Thyroid gland (tissue), 4 donors: ENCODE results near the gene ANXA9. TPM values are rescaled to one million over a fixed set of nuclear protein-coding genes. Genes with fewer than 3 reads are reported as not detected.

Experiments used
- DNase-seq, 2 donors: peaks; one replicate each; pipeline ENCODE4 v3.0.0-alpha.2; 2019
- H3K27ac ChIP-seq, 3 donors: fragments of 200-600 bp; sonication (generic); 1 replicate in 2 of 3; 2 replicates in 1 of 3; pipeline ENCODE4 v1.5.1; 2016 to 2019; ENCODE audit warnings: mild to moderate bottlenecking in 1 of 3, moderate library complexity in 1 of 3
- H3K27me3 ChIP-seq: fragments of 200-600 bp; sonication (generic); one replicate; pipeline ENCODE4 v1.5.1; 2019
- H3K36me3 ChIP-seq, 2 donors: fragments of 200-600 bp; sonication (generic); one replicate each; pipeline ENCODE4 v1.5.1; 2016 to 2019
- H3K4me1 ChIP-seq, 2 donors: fragments of 200-600 bp; sonication (generic); one replicate each; pipeline ENCODE4 v1.5.1; 2017 to 2019
- H3K4me3 ChIP-seq, 3 donors: fragments of 200-600 bp; sonication (generic); replicated peaks in 1 of 3; 1 replicate in 2 of 3; 2 replicates in 1 of 3; pipeline ENCODE4 v1.5.1; 2016; ENCODE audit warnings: mild to moderate bottlenecking in 1 of 3
- H3K9me3 ChIP-seq: fragments of 200-600 bp; sonication (generic); one replicate; pipeline ENCODE4 v1.5.1; 2017
- CTCF ChIP-seq, 6 experiments: fragments of 200-600 bp in 3 of 6; fragments of 450-650 bp in 3 of 6; sonication (generic) in 3 of 6; IDR thresholded peaks; one replicate each; pipeline ENCODE4 v1.5.1; 2016 to 2019; ENCODE audit warnings: antibody characterized with exemption in 6 of 6, mild to moderate bottlenecking in 2 of 6, inconsistent platforms in 1 of 6, moderate library complexity in 1 of 6
- POLR2A ChIP-seq, 2 donors: fragments of 450-650 bp; IDR thresholded peaks; one replicate each; pipeline ENCODE4 v1.6.1; 2017; ENCODE audit warnings: antibody characterized with exemption in 2 of 2, mild to moderate bottlenecking in 2 of 2, moderate library complexity in 1 of 2
- WGBS, 2 donors: methylation state at CpG; one replicate each; pipeline ENCODE4 v1.1.5; 2017; 5-methylcytosine and 5-hydroxymethylcytosine counted together
- intact Hi-C: fragments of 100-400 bp; cut with DNase I; formaldehyde crosslinking; loops from one replicate; pipeline ENCODE4 v1.15.1; 2023
- total RNA-seq, 4 donors: library from RNA; depleted of rRNA; stranded (reverse); fragments of >200 nt; gene quantifications; one replicate each; pipeline ENCODE4 v1.2.3, GENCODE V29; 2016

Gene ANXA9
- total RNA-seq, 4 donors from 2014 or later: 5.8 to 14.9 (median 10.0) TPM

GRCh38 chr1:150974580-150975478 is 7.3 kb upstream of the ANXA9 start, which contains the start of gene CERS2:
Gene CERS2 (minus strand): TSS chr1:150974835. CDS start chr1:150969090, 5,745 bp downstream.
- 24 to 25% methylated on average over 19 to 21 of the region's 106 CpGs for WGBS, 2 donors
- TF ChIP-seq CTCF (IDR thresholded peaks at IDR 0.05): no peak
- peak in 1 of 2 donors; percentile 76 for TF ChIP-seq POLR2A (IDR thresholded peaks at IDR 0.05)
- DNase-seq: peak; percentile 85 to 86
- peaks cover 49 to 60% of the 10 kb centered on the region in 2 donors for H3K4me1 ChIP-seq
- H3K9me3 ChIP-seq: no peaks in the 10 kb centered on the region
- intact Hi-C loops: no loop called here
- H3K27ac ChIP-seq: peak within 1 kb of the TSS; percentile 89 to 94 (median 92)
- no peaks in the 10 kb centered on the region for H3K36me3 ChIP-seq
- H3K4me3 ChIP-seq: peak within 1 kb of the TSS; percentile 13 to 83 (median 71)
- H3K27me3 ChIP-seq: no peaks in the 10 kb centered on the region

- Histone ChIP-seq H3K27ac (peak overlapping the region in 1 of 3 donors; percentile 58), H3K4me1 (peaks cover 42 to 60% of the 10 kb centered on the region in 2 donors), H3K36me3 (no peaks in the 10 kb centered on the region), H3K9me3 (no peaks in the 10 kb centered on the region), H3K4me3 (no peak overlapping the region), H3K27me3 (no peaks in the 10 kb centered on the region)
- intact Hi-C loops: no loop called here
- DNase-seq: no peak
- TF ChIP-seq POLR2A (IDR thresholded peaks at IDR 0.05) (no peak), CTCF (IDR thresholded peaks at IDR 0.05) (no peak)
- 94 to 97% methylated on average over 9 of the region's 9 CpGs for WGBS, 2 donors
Measured at GRCh38 chr1:150976401-150976821, 5.7 kb upstream of the ANXA9 start.

- peaks cover 42 to 60% of the 10 kb centered on the region in 2 donors for H3K4me1 ChIP-seq
- no peaks in the 10 kb centered on the region for H3K27me3 ChIP-seq
- H3K36me3 ChIP-seq: no peaks in the 10 kb centered on the region
- H3K9me3 ChIP-seq: no peaks in the 10 kb centered on the region
- WGBS, 2 donors: 55 to 72% methylated on average over 11 of the region's 11 CpGs
- peak overlapping the region in 2 of 3 donors; percentile 58 to 59 for H3K27ac ChIP-seq
- H3K4me3 ChIP-seq: no peak overlapping the region
- peak; percentile 78 to 80 for DNase-seq
- TF ChIP-seq POLR2A (IDR thresholded peaks at IDR 0.05): peak in 1 of 2 donors; percentile 54
- TF ChIP-seq CTCF (IDR thresholded peaks at IDR 0.05): no peak
- intact Hi-C loops: no loop called here
Measured at GRCh38 chr1:150976879-150977694, 5.0 kb upstream of the ANXA9 start.

GRCh38 chr1:150979092-150980056 is 2.7 kb upstream of the ANXA9 start:
- peak in 1 of 2 donors; percentile 13 for TF ChIP-seq POLR2A (IDR thresholded peaks at IDR 0.05)
- TF ChIP-seq CTCF (IDR thresholded peaks at IDR 0.05): peak; percentile 98 to 100 (median 99)
- no peaks in the 10 kb centered on the region for H3K9me3 ChIP-seq
- WGBS, 2 donors: 14% methylated on average over 20 to 23 of the region's 23 CpGs
- intact Hi-C loops: no loop called here
- peak overlapping the region; percentile 58 to 79 (median 62) for H3K27ac ChIP-seq
- no peaks in the 10 kb centered on the region for H3K36me3 ChIP-seq
- H3K4me3 ChIP-seq: no peak overlapping the region
- peaks cover 36 to 63% of the 10 kb centered on the region in 2 donors for H3K4me1 ChIP-seq
- H3K27me3 ChIP-seq: no peaks in the 10 kb centered on the region
- DNase-seq: peak; percentile 92 to 93
